K562 (cell line): Measurements from ENCODE around the gene GUK1. TPM values are rescaled to one million over a fixed set of nuclear protein-coding genes. Genes with fewer than 3 reads are reported as not detected.
A peak's percentile ranks its signal among the peaks of the same experiment; 100 is the strongest.

Experiments
- CREB1 ChIP-seq, 2 experiments: sonication (generic) in 1 of 2; formaldehyde crosslinking in 1 of 2; IDR thresholded peaks; 2 replicates each; pipeline versions ENCODE4 v1.6.1 to v1.8.0; 2012 to 2022; ENCODE audit warnings: inconsistent platforms in 1 of 2, mild to moderate bottlenecking in 1 of 2, missing genetic modification reagents in 1 of 2, moderate library complexity in 1 of 2
- CREM ChIP-seq: IDR thresholded peaks from 2 replicates; pipeline ENCODE4 v1.6.1; 2014; ENCODE audit warnings: antibody characterized with exemption, low read depth
- FOSL1 ChIP-seq: fragments of 200-800 bp; sonication (Bioruptor generic); conservative IDR thresholded peaks from 2 replicates; pipeline ENCODE4 v1.6.1; 2016; ENCODE audit warnings: missing genetic modification characterization, missing compliant biosample characterization
- HMG20A ChIP-seq: fragments of 450-650 bp; formaldehyde crosslinking; conservative IDR thresholded peaks from 2 replicates; pipeline ENCODE4 v1.4.0; 2020; ENCODE audit warnings: mild to moderate bottlenecking, mixed read lengths
- HNRNPK ChIP-seq: fragments of 200-400 bp; formaldehyde crosslinking; IDR thresholded peaks from one replicate; pipeline ENCODE4 v1.6.1; 2018; ENCODE audit warnings: mild to moderate bottlenecking, low read depth, low read length; ENCODE audit not compliant: poor library complexity, severe bottlenecking
- LCOR ChIP-seq: sonication (generic); formaldehyde crosslinking; IDR thresholded peaks from 2 replicates; pipeline ENCODE4 v1.8.0; 2022; ENCODE audit warnings: mild to moderate bottlenecking, missing genetic modification reagents
- MCM7 ChIP-seq, 2 experiments: fragments of 450-650 bp; IDR thresholded peaks; 2 replicates each; pipeline ENCODE4 v1.6.1; 2016 to 2018
- MIER1 ChIP-seq: fragments of 450-650 bp; IDR thresholded peaks from 2 replicates; pipeline ENCODE4 v1.6.1; 2016; ENCODE audit warnings: antibody characterized with exemption, mild to moderate bottlenecking, low read depth
- NCOA6 ChIP-seq: fragments of 450-650 bp; IDR thresholded peaks from 2 replicates; pipeline ENCODE4 v1.6.1; 2017; ENCODE audit warnings: mild to moderate bottlenecking
- POLR2AphosphoS2 ChIP-seq: IDR thresholded peaks from 2 replicates; pipeline ENCODE4 v1.6.1; 2012; ENCODE audit warnings: low read length, improper control_type of control experiment
- RB1 ChIP-seq: fragments of 450-650 bp; IDR thresholded peaks from 2 replicates; pipeline ENCODE4 v1.6.1; 2017; ENCODE audit warnings: low read depth, mild to moderate bottlenecking
- RREB1 ChIP-seq: fragments of 250-450 bp; sonication (Bioruptor Pico); IDR thresholded peaks from 2 replicates; pipeline ENCODE4 v1.4.0; 2020
- SREBF2 ChIP-seq: sonication (generic); formaldehyde crosslinking; IDR thresholded peaks from 2 replicates; pipeline ENCODE4 v1.4.0; 2020; ENCODE audit warnings: mild to moderate bottlenecking, missing genetic modification reagents
- TOE1 ChIP-seq, 2 experiments: fragments of 450-650 bp in 1 of 2; sonication (generic) in 1 of 2; formaldehyde crosslinking in 1 of 2; IDR thresholded peaks; 2 replicates each; pipeline versions ENCODE4 v1.7.1 to v1.8.0; 2016 to 2022; ENCODE audit warnings: borderline replicate concordance in 2 of 2, mild to moderate bottlenecking in 2 of 2, antibody characterized with exemption in 1 of 2, inconsistent platforms in 1 of 2, low read depth in 1 of 2, missing genetic modification reagents in 1 of 2, moderate library complexity in 1 of 2
- ZFPM2 ChIP-seq: fragments of 250-450 bp; sonication (Bioruptor Pico); IDR thresholded peaks from 2 replicates; pipeline ENCODE4 v1.5.1; 2022; ENCODE audit warnings: mild to moderate bottlenecking
- ZNF324 ChIP-seq: fragments of 250-450 bp; sonication (Bioruptor Pico); IDR thresholded peaks from 2 replicates; pipeline ENCODE4 v1.4.0; 2020; ENCODE audit warnings: mild to moderate bottlenecking
- ZNF707 ChIP-seq: fragments of 250-450 bp; sonication (Bioruptor Pico); conservative IDR thresholded peaks from 2 replicates; pipeline ENCODE4 v1.8.0; 2022; ENCODE audit warnings: inconsistent platforms, mild to moderate bottlenecking, moderate library complexity
- ZNF830 ChIP-seq: fragments of 250-450 bp; sonication (Bioruptor Pico); IDR thresholded peaks from 2 replicates; pipeline ENCODE4 v1.5.0; 2021; ENCODE audit warnings: mild to moderate bottlenecking
- polyA plus RNA-seq, 8 experiments: library from polyadenylated mRNA; depleted of rRNA in 4 of 8; stranded (reverse) in 5 of 8; unstranded in 3 of 8; fragments of >200 nt; fragmentation: Nextera tagmentation in 2 of 8; fragmentation: Illumina TruSeq in 1 of 8; extraction: Ambion mirVana in 2 of 8; extraction: Trizol in 1 of 8; gene quantifications; 2 replicates each; pipeline versions ENCODE4 v1.2.1 to v1.2.3, GENCODE V29; 2011 to 2014; ENCODE audit warnings: inconsistent platforms in 1 of 8, missing spikeins in 1 of 8
- total RNA-seq, 7 experiments: library from RNA; depleted of rRNA in 6 of 7; stranded (reverse); fragments of >200 nt in 6 of 7; fragmentation: Illumina TruSeq in 2 of 7; extraction: Trizol in 2 of 7; gene quantifications; 2 replicates each; pipeline versions ENCODE4 v1.2.1 to v1.2.3, GENCODE V29; 2011 to 2021; ENCODE audit warnings: low replicate concordance in 1 of 7
- TF ChIP-seq, protein P1 (sequence below): fragments of 250-450 bp; sonication (Bioruptor Pico); IDR thresholded peaks from 2 replicates; pipeline ENCODE4 v1.5.0; 2021; ENCODE audit warnings: mild to moderate bottlenecking, moderate library complexity

Gene GUK1
- total and polyA plus RNA-seq, 9 of the 15 experiments (the other 6 are each of a cell fraction or from before 2014, with no cell fraction given), result 7.0 to 331 (median 132) TPM

DNA sequence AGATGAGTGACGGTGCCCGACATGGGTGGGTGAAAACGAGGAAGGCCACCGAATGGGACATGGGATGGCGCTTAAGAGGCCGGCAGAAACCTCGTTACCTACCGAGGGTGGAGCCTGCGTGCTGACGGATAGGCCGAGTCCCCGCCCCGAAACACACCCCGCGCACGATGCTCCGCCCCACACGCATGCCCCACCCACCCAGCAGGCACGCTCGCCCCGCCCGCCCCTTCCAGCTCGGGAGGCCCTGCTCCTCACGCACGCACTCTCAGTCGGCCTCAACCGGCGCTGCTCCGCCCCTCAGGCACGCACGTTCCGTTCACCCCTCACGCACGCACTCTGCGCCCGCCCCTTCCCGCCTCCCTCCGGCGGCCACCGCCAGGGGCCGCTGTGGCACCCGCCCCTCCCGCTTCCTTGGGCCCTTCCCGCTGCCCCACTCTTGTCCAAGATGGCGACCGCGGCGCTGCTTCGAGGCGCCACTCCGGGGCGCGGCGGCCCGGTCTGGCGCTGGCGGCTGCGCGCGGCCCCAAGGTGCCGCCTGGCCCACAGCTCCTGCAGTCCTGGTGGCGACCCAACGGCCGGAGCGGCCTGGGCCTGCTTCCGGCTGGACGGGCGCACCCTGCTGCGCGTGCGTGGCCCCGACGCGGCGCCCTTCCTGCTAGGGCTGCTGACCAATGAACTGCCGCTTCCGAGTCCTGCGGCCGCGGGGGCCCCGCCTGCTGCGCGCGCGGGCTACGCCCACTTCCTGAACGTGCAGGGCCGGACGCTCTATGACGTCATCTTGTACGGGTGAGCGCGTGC lies 25.5 kb downstream of the GUK1 start, which contains the start of gene IBA57 (continued):
- TF ChIP-seq TOE1 (IDR thresholded peaks at IDR 0.05; ENCODE audit: borderline replicate concordance), result 0 out of 2 replicates have a peak, but pooled peaks have one; percentile 46
- peak; percentile 48; the same call in 1 of the 2 replicates for TF ChIP-seq TOE1 (CRISPR knock-in tag; IDR thresholded peaks at IDR 0.05; ENCODE audit: borderline replicate concordance, low read depth)
- no peak for TF ChIP-seq ZNF830 (CRISPR knock-in tag)
- TF ChIP-seq RB1, result peak; percentile 99
- TF ChIP-seq ZNF707, result 0 out of 2 replicates have a peak, but pooled peaks have one; percentile 5
- TF ChIP-seq, protein P1, sequence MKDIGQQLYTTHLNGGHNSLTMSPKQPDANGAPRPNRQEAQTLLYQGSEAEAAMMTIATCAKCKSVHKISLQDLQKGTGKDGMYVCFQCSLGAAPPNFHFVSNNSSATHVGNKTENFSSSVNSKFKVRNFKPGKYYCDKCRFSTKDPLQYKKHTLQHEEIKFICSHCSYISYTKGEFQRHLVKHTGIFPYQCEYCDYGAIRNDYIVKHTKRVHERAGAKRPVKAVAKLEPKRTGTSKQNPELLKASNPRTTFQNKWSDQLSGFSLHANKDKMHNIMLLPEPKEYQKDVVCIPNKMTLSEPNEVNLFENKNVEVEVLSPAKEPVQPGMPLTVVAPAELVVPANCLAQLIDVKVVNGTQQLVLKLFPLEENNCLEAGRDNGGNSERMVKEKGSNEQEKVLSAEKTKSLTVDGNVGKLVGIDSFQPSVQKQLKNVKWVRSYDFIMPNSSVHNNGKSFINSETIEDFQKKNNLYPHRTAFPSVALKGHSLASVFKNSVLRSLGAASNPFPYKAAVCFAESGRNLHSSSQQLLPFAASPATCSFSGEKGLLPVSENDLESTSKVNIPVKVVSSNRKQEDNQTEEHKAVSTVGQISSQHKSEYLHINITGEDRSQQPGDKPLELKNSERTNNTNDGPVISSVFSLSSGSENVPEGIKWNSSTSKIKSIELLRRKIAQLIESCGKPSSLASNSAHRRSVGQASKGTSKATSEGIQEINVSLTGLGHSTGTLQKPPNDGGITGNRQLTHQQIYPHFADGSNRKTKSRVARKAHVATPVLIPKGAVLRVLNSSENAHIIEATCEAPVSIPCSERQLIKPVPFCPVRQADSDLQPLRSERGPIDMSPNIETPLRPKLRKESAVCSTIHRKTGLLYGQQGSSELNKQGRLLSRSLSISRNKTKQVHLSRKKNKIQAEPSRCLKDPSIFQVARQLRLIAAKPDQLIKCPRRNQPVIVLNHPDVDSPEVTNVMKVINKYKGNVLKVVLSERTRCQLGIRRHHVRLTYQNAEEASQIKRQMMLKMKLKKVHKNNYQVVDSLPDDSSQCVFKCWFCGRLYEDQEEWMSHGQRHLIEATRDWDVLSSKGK (CRISPR knock-in tag), result no peak
- peak; percentile 93 for TF ChIP-seq NCOA6
- 0 out of 2 replicates have a peak, but pooled peaks have one; percentile 68 for TF ChIP-seq ZFPM2 (CRISPR knock-in tag)
- TF ChIP-seq CREM, result peak; percentile 97
- TF ChIP-seq HMG20A, result no peak
- no peak for TF ChIP-seq MCM7 (IDR thresholded peaks at IDR 0.05)
- no peak for TF ChIP-seq MIER1
- peak; percentile 87 for TF ChIP-seq RREB1 (CRISPR knock-in tag)
- TF ChIP-seq FOSL1, result no peak; the same call in none of the 2 replicates
- TF ChIP-seq POLR2AphosphoS2, result no peak
- TF ChIP-seq ZNF324 (CRISPR knock-in tag), result 0 out of 2 replicates have a peak, but pooled peaks have one; percentile 9
- peak; percentile 95 for TF ChIP-seq CREB1 (IDR thresholded peaks at IDR 0.05)
- peak; percentile 93 for TF ChIP-seq CREB1 (CRISPR knock-in tag; IDR thresholded peaks at IDR 0.05)
- TF ChIP-seq LCOR (CRISPR knock-in tag), result no peak
- TF ChIP-seq SREBF2, result no peak
- TF ChIP-seq HNRNPK, result peak; percentile 52
